Coronary artery (tissue), 2 donors: ENCODE results near the gene NISCH.

Experiments used
- DNase-seq: peaks from one replicate; pipeline ENCODE4 v3.0.0-alpha.2; 2017; ENCODE audit warnings: low spot score
- H3K27ac ChIP-seq, 2 donors: fragments of 200-600 bp; sonication (generic); one replicate each; pipeline ENCODE4 v1.5.1; 2016 to 2019
- H3K4me3 ChIP-seq: fragments of 200-600 bp; sonication (generic); 2 replicates; pipeline ENCODE4 v1.5.1; 2016; ENCODE audit warnings: mild to moderate bottlenecking, moderate library complexity
- CTCF ChIP-seq: fragments of 200-600 bp; sonication (generic); IDR thresholded peaks from one replicate; pipeline ENCODE4 v1.5.1; 2019; ENCODE audit warnings: antibody characterized with exemption

Gene NISCH

GRCh38 chr3:52521881-52522650 is 66.7 kb downstream of the NISCH start:
- Histone ChIP-seq H3K27ac (no peak overlapping the region), H3K4me3 (no peak overlapping the region)
- DNase-seq = no peak
- no peak for TF ChIP-seq CTCF

GRCh38 chr3:52522651-52523251 is 67.3 kb downstream of the NISCH start:
- TF ChIP-seq CTCF = no peak
- peak overlapping the region in 1 of 2 donors; percentile 94 for H3K27ac ChIP-seq
- DNase-seq = no peak
- no peak overlapping the region for H3K4me3 ChIP-seq

- no peak for DNase-seq
- no peak overlapping the region for H3K4me3 ChIP-seq
- no peak for TF ChIP-seq CTCF
Measured at GRCh38 chr3:52523386-52524257, 68.2 kb downstream of the NISCH start.

GRCh38 chr3:52524258-52524751 is 68.9 kb downstream of the NISCH start:
- TF ChIP-seq CTCF = no peak
- H3K27ac ChIP-seq = peak overlapping the region; percentile 94
- H3K4me3 ChIP-seq = peak overlapping the region; percentile 44
- no peak for DNase-seq

More at GRCh38 chr3:52523386-52524257, 68.2 kb downstream of the NISCH start:
- peak overlapping the region; percentile 94 for H3K27ac ChIP-seq

- no peak for TF ChIP-seq CTCF
- Histone ChIP-seq H3K4me3 (peak overlapping the region; percentile 44), H3K27ac (peak overlapping the region; percentile 94)
- DNase-seq = peak; percentile 90
Measured at GRCh38 chr3:52524752-52525679, 69.6 kb downstream of the NISCH start.
